Esophagus muscularis mucosa (tissue), 3 donors: Measurements from ENCODE around the gene PNKP.

ENCODE experiments used
- CTCF ChIP-seq, 3 experiments: fragments of 200-600 bp in 2 of 3; fragments of 450-650 bp in 1 of 3; sonication (generic) in 2 of 3; IDR thresholded peaks; one replicate each; pipeline ENCODE4 v1.5.1; 2017 to 2019; ENCODE audit warnings: antibody characterized with exemption in 3 of 3, mild to moderate bottlenecking in 2 of 3, moderate library complexity in 1 of 3
- POLR2AphosphoS5 ChIP-seq, 2 donors: sonication (generic); formaldehyde crosslinking; IDR thresholded peaks; one replicate each; pipeline ENCODE4 v1.6.1; 2017; ENCODE audit warnings: antibody characterized with exemption in 2 of 2

GRCh38 chr19:49890349-49891311, 23.3 kb upstream of the PNKP start:
- TF ChIP-seq POLR2AphosphoS5 (IDR thresholded peaks at IDR 0.05) = peak in 1 of 2 donors; percentile 12
- no peak for TF ChIP-seq CTCF (IDR thresholded peaks at IDR 0.05)
